Common myeloid progenitor, CD34-positive (primary cell): ENCODE measurements around the gene CERT1.

Source experiments
- CTCF ChIA-PET: fragments of 350-600 bp; sonication (Branson Sonifier 250); formaldehyde crosslinking; loops from one replicate; lab custom pipeline; 2021; ENCODE audit warnings: antibody characterized with exemption; lab: Charles Lee
- POLR2A ChIA-PET: fragments of 350-600 bp; sonication (Branson Sonifier 250); formaldehyde crosslinking; loops from one replicate; lab custom pipeline; 2021; ENCODE audit warnings: antibody characterized with exemption; lab: Charles Lee
- DNase-seq, 3 donors: peaks; one replicate each; pipeline versions ENCODE4 v3.0.0 to v3.0.0-alpha.2; 2013
- H3K27ac ChIP-seq, 2 experiments: 1 replicate in 1 of 2; 2 replicates in 1 of 2; pipeline ENCODE4 v1.7.0; 2013; ENCODE audit warnings: inconsistent platforms in 2 of 2, low read length in 2 of 2, mild to moderate bottlenecking in 2 of 2, low read depth in 1 of 2, moderate library complexity in 1 of 2; ENCODE audit not compliant: severe bottlenecking in 2 of 2, insufficient read depth in 1 of 2, poor library complexity in 1 of 2
- H3K27me3 ChIP-seq, 5 experiments: replicated peaks in 2 of 5; 1 replicate in 3 of 5; 2 replicates in 2 of 5; pipeline versions ENCODE4 v1.6.1 to v1.7.0; 2013; ENCODE audit warnings: low read length in 4 of 5, mild to moderate bottlenecking in 2 of 5, moderate library complexity in 2 of 5, inconsistent platforms in 1 of 5; ENCODE audit not compliant: insufficient read depth in 5 of 5, control insufficient read depth in 4 of 5
- H3K36me3 ChIP-seq, 4 experiments: 1 replicate in 2 of 4; 2 replicates in 2 of 4; pipeline versions ENCODE4 v1.6.1 to v1.7.0; 2013; ENCODE audit warnings: low read length in 3 of 4, control low read depth in 1 of 4, mild to moderate bottlenecking in 1 of 4; ENCODE audit not compliant: control insufficient read depth in 4 of 4, insufficient read depth in 4 of 4
- H3K4me1 ChIP-seq, 4 experiments: 1 replicate in 3 of 4; 2 replicates in 1 of 4; pipeline versions ENCODE4 v1.6.1 to v1.7.1; 2013; ENCODE audit warnings: low read length in 3 of 4, mild to moderate bottlenecking in 3 of 4, control low read depth in 1 of 4, inconsistent platforms in 1 of 4, moderate library complexity in 1 of 4; ENCODE audit not compliant: control insufficient read depth in 4 of 4, insufficient read depth in 4 of 4; ENCODE audit errors: control extremely low read depth in 1 of 4
- H3K4me3 ChIP-seq, 7 experiments: 1 replicate in 4 of 7; 2 replicates in 3 of 7; pipeline versions ENCODE4 v1.5.1 to v1.7.0; 2013; ENCODE audit warnings: mild to moderate bottlenecking in 7 of 7, low read length in 6 of 7, moderate library complexity in 6 of 7, inconsistent platforms in 2 of 7, low read depth in 2 of 7, control low read depth in 1 of 7; ENCODE audit not compliant: insufficient read depth in 4 of 7, control insufficient read depth in 1 of 7; ENCODE audit errors: extremely low read depth in 1 of 7
- H3K9me3 ChIP-seq, 5 experiments: 1 replicate in 4 of 5; 2 replicates in 1 of 5; pipeline versions ENCODE4 v1.6.1 to v1.7.1; 2013; ENCODE audit warnings: low read length in 4 of 5, mild to moderate bottlenecking in 2 of 5, inconsistent platforms in 1 of 5, low read depth in 1 of 5, moderate library complexity in 1 of 5; ENCODE audit not compliant: control insufficient read depth in 4 of 5, insufficient read depth in 2 of 5; ENCODE audit errors: control extremely low read depth in 1 of 5
- WGBS: methylation state at CpG from one replicate; pipeline ENCODE4 v1.1.5; 2013; ENCODE audit not compliant: insufficient coverage; 5-methylcytosine and 5-hydroxymethylcytosine counted together

CERT1 gene

DNA sequence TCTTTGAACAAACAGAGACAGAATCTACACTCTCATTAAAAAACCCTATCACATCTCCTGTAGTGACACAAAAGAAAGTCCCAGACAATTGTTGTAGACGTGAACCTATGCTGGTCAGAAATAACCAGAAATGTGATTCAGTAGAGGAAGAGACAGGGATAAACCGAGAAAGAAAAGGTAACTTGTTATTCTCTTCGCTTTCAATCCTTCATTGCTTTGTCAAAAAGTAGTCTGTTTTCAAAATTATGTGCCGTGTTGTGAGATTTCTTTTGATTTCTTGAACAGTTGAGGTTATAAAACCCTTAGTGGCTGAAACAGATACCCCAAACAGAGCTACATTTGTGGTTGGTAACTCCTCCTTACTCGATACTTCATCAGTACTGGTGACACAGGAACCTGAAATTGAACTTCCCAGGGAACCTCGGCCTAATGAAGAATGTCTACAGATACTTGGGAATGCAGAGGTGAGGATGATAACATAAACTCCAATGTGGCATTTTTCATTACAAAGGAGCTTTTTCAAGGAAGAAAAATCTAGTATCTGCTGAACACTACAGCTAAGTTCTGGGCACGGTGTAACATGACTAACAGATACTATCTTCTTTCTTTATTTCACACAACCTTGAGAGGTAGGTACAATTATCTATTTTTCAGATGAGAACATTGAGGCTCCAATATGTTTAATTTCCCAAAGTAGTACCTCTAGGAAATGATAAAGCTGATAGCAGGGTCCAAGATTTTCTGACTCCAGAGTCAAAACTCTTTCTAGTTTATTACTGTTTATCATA is 160.1 kb downstream of the CERT1 start:
- CTCF ChIA-PET: interaction anchor here (1.0 kb wide), 1 partner anchor 9 kb away, joined by 3 read pairs; no protein-coding TSS in a partner anchor

DNA sequence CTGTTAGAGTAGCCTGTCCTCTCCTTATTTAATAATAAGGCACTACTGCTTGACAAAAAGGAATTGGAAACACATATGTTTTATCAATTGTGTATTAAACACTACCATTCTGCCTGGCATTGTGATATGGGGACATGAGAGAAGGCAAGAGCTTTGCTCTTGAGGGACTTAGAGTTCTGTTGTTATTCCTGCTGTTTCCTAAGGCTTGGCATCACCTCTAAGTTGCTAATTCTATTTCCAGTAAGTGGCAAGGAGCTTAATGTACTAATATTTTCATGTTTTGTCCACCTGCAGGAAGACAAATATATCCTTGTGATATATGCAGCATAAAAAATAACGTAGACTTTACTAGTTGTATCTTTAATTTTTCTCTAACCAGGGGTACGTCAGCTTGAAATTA is 161.8 kb downstream of the CERT1 start:
- Histone ChIP-seq H3K4me1 (no peaks in the 10 kb centered on the region), H3K9me3 (no peaks in the 10 kb centered on the region), H3K4me3 (no peak overlapping the region), H3K36me3 (peaks cover 13 to 83% (median 56%) of the 10 kb centered on the region in 4 experiments), H3K27ac (no peak overlapping the region), H3K27me3 (no peaks in the 10 kb centered on the region)
- ChIA-PET POLR2A (no interaction called here), CTCF (interaction anchor here (1.2 kb wide), 1 partner anchor 22 kb away, joined by 3 read pairs; no protein-coding TSS in a partner anchor)
- DNase-seq: no peak
- no CpG with 5 or more reads among the region's 2 CpGs for WGBS

More for the DNA sequence above, 160.1 kb downstream of the CERT1 start:
- Histone ChIP-seq H3K4me1 (no peaks in the 10 kb centered on the region), H3K27ac (no peak overlapping the region), H3K36me3 (peaks cover 19 to 83% (median 60%) of the 10 kb centered on the region in 4 experiments), H3K4me3 (no peak overlapping the region), H3K9me3 (no peaks in the 10 kb centered on the region), H3K27me3 (no peaks in the 10 kb centered on the region)
- POLR2A ChIA-PET: no interaction called here
- no peak for DNase-seq
- whole genome bisulfite sequencing: 100% methylated on average over 4 of the region's 7 CpGs

- 100% methylated on average over 2 of the region's 3 CpGs for WGBS
- no peak for DNase-seq
- Histone ChIP-seq H3K4me1 (no peaks in the 10 kb centered on the region), H3K27ac (no peak overlapping the region), H3K4me3 (no peak overlapping the region), H3K9me3 (no peaks in the 10 kb centered on the region), H3K36me3 (peaks cover 15 to 86% (median 53%) of the 10 kb centered on the region in 4 experiments), H3K27me3 (no peaks in the 10 kb centered on the region)
- ChIA-PET CTCF (no interaction called here), POLR2A (interaction anchor here (0.6 kb wide), 1 partner anchor 9 kb away, joined by 3 read pairs; no protein-coding TSS in a partner anchor)
Measured at GRCh38 chr5:75348241-75348640, 163.2 kb downstream of the CERT1 start.

- 98% methylated on average over 4 of the region's 4 CpGs for whole genome bisulfite sequencing
Measured at GRCh38 chr5:75342836-75343235, 168.6 kb downstream of the CERT1 start.

DNA sequence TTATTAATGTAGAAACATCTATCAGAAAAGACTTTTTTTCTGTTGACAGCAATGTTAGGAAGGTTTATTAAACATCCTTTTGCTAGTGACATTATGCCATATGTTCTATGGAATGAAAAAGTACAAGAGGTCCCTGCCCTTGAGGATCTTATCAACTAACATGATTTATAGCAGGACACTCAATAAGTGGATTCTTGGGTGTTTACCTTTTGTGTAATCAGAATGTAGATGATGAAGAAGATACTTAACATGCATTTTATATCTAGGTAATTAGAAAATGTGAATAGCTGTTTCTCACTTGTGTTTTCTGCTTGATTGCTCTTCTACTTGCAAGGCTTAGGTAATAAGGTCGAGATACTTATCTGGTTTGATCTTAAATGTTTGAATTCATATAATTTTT is 169.5 kb downstream of the CERT1 start:
- no peak for DNase-seq
- H3K4me1 ChIP-seq: peaks cover 9 to 20% (median 13%) of the 10 kb centered on the region in 4 experiments
- POLR2A ChIA-PET: no interaction called here
- H3K9me3 ChIP-seq: no peaks in the 10 kb centered on the region
- H3K27ac ChIP-seq: no peak overlapping the region
- 100% methylated on average over 1 of the region's 1 CpG for WGBS
- H3K27me3 ChIP-seq: no peaks in the 10 kb centered on the region
- peaks cover under 1 to 46% (median 16%) of the 10 kb centered on the region in 4 experiments for H3K36me3 ChIP-seq
- no peak overlapping the region for H3K4me3 ChIP-seq
- CTCF ChIA-PET: interaction anchor here (1.1 kb wide), 1 partner anchor 12 kb away, joined by 3 read pairs; no protein-coding TSS in a partner anchor

More at GRCh38 chr5:75342836-75343235, 168.6 kb downstream of the CERT1 start:
- Histone ChIP-seq H3K27me3 (no peaks in the 10 kb centered on the region), H3K36me3 (peaks cover 2 to 55% (median 23%) of the 10 kb centered on the region in 4 experiments), H3K27ac (no peak overlapping the region), H3K4me3 (no peak overlapping the region), H3K9me3 (no peaks in the 10 kb centered on the region), H3K4me1 (peaks cover 9 to 20% (median 11%) of the 10 kb centered on the region in 4 experiments)
- CTCF ChIA-PET: no interaction called here
- no peak for DNase-seq
- POLR2A ChIA-PET: no interaction called here

DNA sequence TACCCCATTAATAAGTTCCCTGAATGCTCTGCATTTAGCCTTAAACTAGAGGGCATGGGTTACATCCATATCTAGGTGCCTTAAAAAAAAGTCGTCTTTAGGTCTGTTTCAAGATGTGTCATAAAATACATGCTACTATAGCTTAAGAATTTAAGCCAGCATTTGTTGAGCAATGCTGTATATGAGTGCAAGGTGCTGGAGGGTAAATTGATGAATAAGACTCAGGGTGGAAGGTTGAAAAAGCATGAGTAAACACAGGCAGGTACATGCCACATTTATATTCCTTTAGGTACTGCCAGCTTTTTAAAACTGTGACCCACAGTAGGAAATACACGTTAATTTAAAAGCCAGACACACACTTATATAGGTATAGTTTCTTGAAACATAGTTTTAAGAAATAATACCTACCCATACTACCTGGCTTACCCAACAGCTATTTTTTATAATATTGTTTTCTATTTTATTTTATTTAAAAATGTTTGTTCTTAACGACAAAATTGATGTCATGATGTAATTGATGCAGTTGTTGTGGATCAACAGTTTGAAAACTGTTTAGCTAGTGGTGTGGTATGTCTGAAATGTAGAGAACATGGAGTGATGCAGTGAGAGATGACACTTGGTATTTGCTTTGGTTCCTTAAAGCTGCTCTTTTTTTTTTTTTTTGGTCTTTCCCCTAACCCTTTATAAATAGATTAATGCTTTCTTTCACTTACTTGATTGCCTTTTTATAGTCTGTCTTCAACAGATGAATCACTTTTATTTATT is 170.5 kb downstream of the CERT1 start:
- peaks cover 0 to 40% (median 11%) of the 10 kb centered on the region in 4 experiments for H3K36me3 ChIP-seq
- H3K9me3 ChIP-seq: no peaks in the 10 kb centered on the region
- H3K4me3 ChIP-seq: peak overlapping the region in 1 of 7 experiments; percentile 39
- ChIA-PET POLR2A (no interaction called here), CTCF (interaction anchor here (1.1 kb wide), 1 partner anchor 11 kb away, joined by 3 read pairs; no protein-coding TSS in a partner anchor)
- H3K27ac ChIP-seq: no peak overlapping the region
- DNase-seq: no peak
- WGBS: no CpG with 5 or more reads among the region's 3 CpGs
- no peaks in the 10 kb centered on the region for H3K27me3 ChIP-seq
- peaks cover 9 to 28% (median 19%) of the 10 kb centered on the region in 4 experiments for H3K4me1 ChIP-seq
